ENCODE measurements around the gene FYB1. TPM values are rescaled to one million over a fixed set of nuclear protein-coding genes. Genes with fewer than 3 reads are reported as not detected.

Gene FYB1
- 8.0 to 19.0 TPM (median 13.3 TPM) in 5 replicates for total RNA-seq (2022; extraction: Qiagen RNA extraction; ENCODE audit: low read depth)

GRCh38 chr5:39219437-39219836 is at the start of gene FYB1:
Gene FYB1 (minus strand): TSS chr5:39219563. CDS start chr5:39202960, 16,603 bp downstream.

GRCh38 chr5:39074017-39074814 is 145.1 kb downstream of the FYB1 start, which contains the start of gene RICTOR:
Gene RICTOR (minus strand): TSS chr5:39074399. CDS start chr5:39074377, 22 bp downstream.

Other genes starting within 250 kb of the FYB1 start
- 4.1 to 11.4 TPM (median 11.0 TPM) in 5 replicates for gene RICTOR, start 145.2 kb downstream of the FYB1 start, total RNA-seq (2022; extraction: Qiagen RNA extraction; ENCODE audit: low read depth)
- not detected in 5 replicates for gene C9, start 144.9 kb upstream of the FYB1 start, total RNA-seq (2022; extraction: Qiagen RNA extraction; ENCODE audit: low read depth)
- gene DAB2, start 205.4 kb upstream of the FYB1 start, total RNA-seq (2022; extraction: Qiagen RNA extraction; ENCODE audit: low read depth), result 9.0 to 13.5 TPM (median 11.5 TPM) in 5 replicates

Data from A549 treated with RU486 at 1 μM for 4 hours (cell line).